ENCODE measurements around the gene EPHA7.

DNA sequence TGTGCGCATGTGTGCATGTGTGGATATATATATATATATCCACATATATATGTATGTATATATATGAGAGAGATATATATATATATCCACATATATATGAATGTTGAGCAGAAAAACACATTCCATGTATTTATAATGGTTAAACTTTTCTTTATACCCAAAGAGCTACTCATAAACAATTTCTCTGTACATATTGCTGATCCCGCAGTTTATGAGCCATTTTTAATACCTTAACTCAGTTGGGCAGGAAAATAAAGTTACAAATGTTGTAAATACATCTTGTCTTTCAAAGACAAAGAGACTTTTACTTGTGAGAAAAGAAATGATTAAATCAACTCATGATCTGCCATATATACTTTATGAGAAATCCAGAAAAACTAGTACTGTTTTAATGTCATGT is 18.1 kb upstream of the EPHA7 start:
- no peak for TF ChIP-seq POLR2AphosphoS5 (IDR thresholded peaks at IDR 0.05; ENCODE audit: borderline replicate concordance, low read depth, low read length)
- no peak for TF ChIP-seq EZH2 (IDR thresholded peaks at IDR 0.05)
